ENCODE results near the gene EPB41L2.

DNA sequence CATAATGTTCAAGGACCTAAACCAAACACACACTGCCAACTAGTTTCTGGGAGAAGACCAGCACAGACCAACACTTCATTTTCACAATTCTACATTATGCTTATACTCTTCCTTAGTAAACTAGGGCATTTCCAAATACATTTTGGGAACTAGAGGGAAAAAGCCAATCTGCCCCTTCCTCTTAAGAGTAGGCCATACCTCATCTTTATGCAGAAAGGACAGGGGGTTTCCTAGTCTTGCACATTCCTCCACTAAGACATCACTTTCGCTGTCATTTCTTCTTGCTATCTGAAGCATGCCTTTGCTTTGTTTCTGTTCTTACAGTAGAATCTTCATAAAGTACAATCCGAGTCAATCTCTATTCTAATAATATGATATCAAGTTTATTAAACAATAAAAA, 130.1 kb downstream of the EPB41L2 start:
- TF ChIP-seq POLR2A (IDR thresholded peaks at IDR 0.05) (no peak), POLR2AphosphoS5 (IDR thresholded peaks at IDR 0.05) (no peak), EP300 (IDR thresholded peaks at IDR 0.05) (no peak)
- TF ChIP-seq, protein P1, sequence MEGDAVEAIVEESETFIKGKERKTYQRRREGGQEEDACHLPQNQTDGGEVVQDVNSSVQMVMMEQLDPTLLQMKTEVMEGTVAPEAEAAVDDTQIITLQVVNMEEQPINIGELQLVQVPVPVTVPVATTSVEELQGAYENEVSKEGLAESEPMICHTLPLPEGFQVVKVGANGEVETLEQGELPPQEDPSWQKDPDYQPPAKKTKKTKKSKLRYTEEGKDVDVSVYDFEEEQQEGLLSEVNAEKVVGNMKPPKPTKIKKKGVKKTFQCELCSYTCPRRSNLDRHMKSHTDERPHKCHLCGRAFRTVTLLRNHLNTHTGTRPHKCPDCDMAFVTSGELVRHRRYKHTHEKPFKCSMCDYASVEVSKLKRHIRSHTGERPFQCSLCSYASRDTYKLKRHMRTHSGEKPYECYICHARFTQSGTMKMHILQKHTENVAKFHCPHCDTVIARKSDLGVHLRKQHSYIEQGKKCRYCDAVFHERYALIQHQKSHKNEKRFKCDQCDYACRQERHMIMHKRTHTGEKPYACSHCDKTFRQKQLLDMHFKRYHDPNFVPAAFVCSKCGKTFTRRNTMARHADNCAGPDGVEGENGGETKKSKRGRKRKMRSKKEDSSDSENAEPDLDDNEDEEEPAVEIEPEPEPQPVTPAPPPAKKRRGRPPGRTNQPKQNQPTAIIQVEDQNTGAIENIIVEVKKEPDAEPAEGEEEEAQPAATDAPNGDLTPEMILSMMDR (IDR thresholded peaks at IDR 0.05): no peak
